Liver (tissue), 9 donors: Measurements from ENCODE around the gene FAM209B. TPM values are rescaled to one million over a fixed set of nuclear protein-coding genes. Genes with fewer than 3 reads are reported as not detected.

Experiments
- DNase-seq: peaks from one replicate; pipeline ENCODE4 v3.0.0-alpha.2; 2017; ENCODE audit warnings: low spot score
- H3K27ac ChIP-seq, 2 donors: one replicate each; pipeline ENCODE4 v1.7.0; 2013; ENCODE audit warnings: inconsistent platforms in 2 of 2, low read length in 2 of 2, control low read depth in 1 of 2, low read depth in 1 of 2, mild to moderate bottlenecking in 1 of 2
- H3K27me3 ChIP-seq, 4 donors: one replicate each; pipeline versions ENCODE4 v1.6.1 to v1.7.0; 2013; ENCODE audit warnings: low read length in 3 of 4, inconsistent platforms in 1 of 4, mild to moderate bottlenecking in 1 of 4, moderate library complexity in 1 of 4; ENCODE audit not compliant: control insufficient read depth in 4 of 4, insufficient read depth in 4 of 4
- H3K36me3 ChIP-seq, 4 donors: one replicate each; pipeline versions ENCODE4 v1.6.1 to v1.7.0; 2013; ENCODE audit warnings: low read length in 3 of 4, mild to moderate bottlenecking in 3 of 4, low read depth in 1 of 4, moderate library complexity in 1 of 4; ENCODE audit not compliant: control insufficient read depth in 4 of 4, insufficient read depth in 3 of 4
- H3K4me1 ChIP-seq, 4 donors: one replicate each; pipeline versions ENCODE4 v1.6.1 to v1.7.0; 2013; ENCODE audit warnings: low read length in 3 of 4, mild to moderate bottlenecking in 3 of 4, moderate library complexity in 1 of 4; ENCODE audit not compliant: control insufficient read depth in 4 of 4, insufficient read depth in 4 of 4
- H3K4me3 ChIP-seq, 3 donors: one replicate each; pipeline versions ENCODE4 v1.6.1 to v1.7.0; 2013; ENCODE audit warnings: low read length in 3 of 3, control low read depth in 1 of 3, low read depth in 1 of 3, mild to moderate bottlenecking in 1 of 3
- H3K9ac ChIP-seq, 2 donors: one replicate each; pipeline ENCODE4 v1.7.0; 2013; ENCODE audit warnings: low read length in 2 of 2, mild to moderate bottlenecking in 2 of 2, moderate library complexity in 2 of 2, control low read depth in 1 of 2, low read depth in 1 of 2
- H3K9me3 ChIP-seq, 4 donors: one replicate each; pipeline versions ENCODE4 v1.6.1 to v1.7.0; 2013; ENCODE audit warnings: low read length in 3 of 4; ENCODE audit not compliant: control insufficient read depth in 4 of 4
- EGR1 ChIP-seq, 2 donors: IDR thresholded peaks; 2 replicates each; pipeline ENCODE4 v1.6.1; 2016 to 2018; ENCODE audit warnings: antibody characterized with exemption in 2 of 2, low read depth in 2 of 2
- FOXA1 ChIP-seq: IDR thresholded peaks from 2 replicates; pipeline ENCODE4 v1.6.1; 2016; ENCODE audit warnings: antibody characterized with exemption
- FOXA2 ChIP-seq: IDR thresholded peaks from 2 replicates; pipeline ENCODE4 v1.6.1; 2016; ENCODE audit warnings: antibody characterized with exemption
- GABPA ChIP-seq, 2 donors: IDR thresholded peaks in 1 of 2; conservative IDR thresholded peaks in 1 of 2; 2 replicates each; pipeline ENCODE4 v1.6.1; 2016; ENCODE audit warnings: antibody characterized with exemption in 2 of 2, mild to moderate bottlenecking in 1 of 2, moderate library complexity in 1 of 2
- HNF4A ChIP-seq, 2 donors: conservative IDR thresholded peaks; 2 replicates each; pipeline ENCODE4 v1.6.1; 2016; ENCODE audit warnings: antibody characterized with exemption in 2 of 2, mild to moderate bottlenecking in 2 of 2
- HNF4G ChIP-seq: IDR thresholded peaks from 2 replicates; pipeline ENCODE4 v1.6.1; 2016; ENCODE audit warnings: antibody characterized with exemption
- JUND ChIP-seq, 2 donors: IDR thresholded peaks; 2 replicates each; pipeline ENCODE4 v1.6.1; 2016; ENCODE audit warnings: antibody characterized with exemption in 2 of 2
- NR2F2 ChIP-seq: IDR thresholded peaks from 2 replicates; pipeline ENCODE4 v1.6.1; 2016; ENCODE audit warnings: antibody characterized with exemption
- RAD21 ChIP-seq, 2 donors: IDR thresholded peaks; 2 replicates each; pipeline ENCODE4 v1.6.1; 2016; ENCODE audit warnings: antibody characterized with exemption in 2 of 2, mild to moderate bottlenecking in 2 of 2
- RXRA ChIP-seq, 2 donors: IDR thresholded peaks; 2 replicates each; pipeline ENCODE4 v1.6.1; 2017 to 2018; ENCODE audit warnings: antibody characterized with exemption in 2 of 2, mild to moderate bottlenecking in 1 of 2
- SP1 ChIP-seq: IDR thresholded peaks from 2 replicates; pipeline ENCODE4 v1.6.1; 2018; ENCODE audit warnings: antibody characterized with exemption, mild to moderate bottlenecking
- TAF1 ChIP-seq: conservative IDR thresholded peaks from 2 replicates; pipeline ENCODE4 v1.6.1; 2016; ENCODE audit warnings: antibody characterized with exemption, mild to moderate bottlenecking
- YY1 ChIP-seq: IDR thresholded peaks from 2 replicates; pipeline ENCODE4 v1.6.1; 2016; ENCODE audit warnings: antibody characterized with exemption, mild to moderate bottlenecking
- WGBS: extraction: QIAGEN DNeasy Blood & Tissue Kit; methylation state at CpG from one replicate; pipeline ENCODE4 v1.1.7; 2013; 5-methylcytosine and 5-hydroxymethylcytosine counted together
- polyA plus RNA-seq, 2 donors: library from polyadenylated mRNA; stranded (reverse) in 1 of 2; unstranded in 1 of 2; fragments of 200-250 nt in 1 of 2; fragments of >200 nt in 1 of 2; fragmentation: Nextera tagmentation in 1 of 2; extraction: Ambion mirVana in 1 of 2; gene quantifications; one replicate each; pipeline versions ENCODE4 v1.2.1 to v1.2.3, GENCODE V29; 2013 to 2015
- total RNA-seq, 2 donors: library from RNA; depleted of rRNA; stranded (reverse); fragments of >200 nt; gene quantifications; one replicate each; pipeline ENCODE4 v1.2.3, GENCODE V29; 2014
- TF ChIP-seq, protein P1 (sequence below): IDR thresholded peaks from 2 replicates; pipeline ENCODE4 v1.6.1; 2016; ENCODE audit warnings: antibody characterized with exemption
- TF ChIP-seq, protein P2 (sequence below): fragments of 150-350 bp; IDR thresholded peaks from 2 replicates; pipeline ENCODE4 v1.5.1; 2017; ENCODE audit warnings: improper control_type of control experiment, low read depth, low read length; ENCODE audit not compliant: missing input control
- TF ChIP-seq, protein P3 (sequence below): IDR thresholded peaks from 2 replicates; pipeline ENCODE4 v1.6.1; 2016; ENCODE audit warnings: antibody characterized with exemption, mild to moderate bottlenecking
- TF ChIP-seq, protein P4 (sequence below): IDR thresholded peaks from 2 replicates; pipeline ENCODE4 v1.6.1; 2016; ENCODE audit warnings: antibody characterized with exemption
- TF ChIP-seq, protein P5 (sequence below): IDR thresholded peaks from 2 replicates; pipeline ENCODE4 v1.6.1; 2016; ENCODE audit warnings: antibody characterized with exemption
- donor health status: healthy.
- donor health status: healthy.
- donor health status: healthy.
- donor health status: healthy.
- donor health status: healthy.

Gene FAM209B
- total and polyA plus RNA-seq, 4 donors, result 0.38 TPM; not detected in 3

DNA sequence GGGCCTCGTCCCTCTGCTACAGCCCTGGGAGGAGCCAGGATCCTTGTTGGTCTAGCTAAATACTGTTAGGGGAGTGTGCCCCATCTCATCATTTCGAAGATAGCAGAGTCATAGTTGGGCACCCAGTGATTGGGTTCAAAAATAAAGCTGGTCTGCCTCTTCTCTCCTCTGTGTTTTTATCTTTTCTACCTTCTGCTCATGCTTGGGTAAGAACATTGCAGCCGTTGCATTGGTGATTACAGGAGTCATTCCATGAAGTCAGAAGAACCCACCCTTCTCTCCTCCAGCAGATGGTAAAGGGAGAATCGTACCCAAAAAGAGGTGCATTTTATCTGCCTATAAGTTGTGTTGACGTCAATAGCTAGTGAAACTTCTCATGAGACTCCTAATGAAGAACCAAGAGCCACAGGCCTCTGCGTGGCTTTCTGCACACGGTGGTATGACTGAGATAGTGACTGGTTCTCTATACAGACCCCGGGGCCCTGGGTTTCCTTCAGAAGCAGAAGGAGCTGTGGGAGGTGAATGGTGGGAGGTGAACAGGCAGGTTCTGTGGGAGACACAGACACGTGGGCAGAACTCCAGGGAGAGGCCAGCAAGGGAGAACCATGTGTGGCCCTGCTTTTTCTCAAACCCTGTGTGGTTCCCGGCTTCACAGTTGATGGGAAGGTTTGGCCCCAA lies 14.2 kb upstream of the FAM209B start:
- Histone ChIP-seq H3K4me1 (no peaks in the 10 kb centered on the region), H3K9me3 (peaks cover 5 to 10% (median 8%) of the 10 kb centered on the region in 4 donors), H3K4me3 (no peak overlapping the region), H3K27ac (no peak overlapping the region), H3K27me3 (no peaks in the 10 kb centered on the region), H3K9ac (no peak overlapping the region), H3K36me3 (peaks cover 17 to 53% (median 41%) of the 10 kb centered on the region in 4 donors)
- WGBS, result 96% methylated on average over 10 of the region's 10 CpGs
- TF ChIP-seq, protein P1, sequence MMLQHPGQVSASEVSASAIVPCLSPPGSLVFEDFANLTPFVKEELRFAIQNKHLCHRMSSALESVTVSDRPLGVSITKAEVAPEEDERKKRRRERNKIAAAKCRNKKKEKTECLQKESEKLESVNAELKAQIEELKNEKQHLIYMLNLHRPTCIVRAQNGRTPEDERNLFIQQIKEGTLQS, result no peak
- no peak for TF ChIP-seq TAF1
- no peak for TF ChIP-seq GABPA (IDR thresholded peaks at IDR 0.05 in 1 of 2, conservative IDR thresholded peaks at IDR 0.05 in 1 of 2)
- TF ChIP-seq HNF4A (conservative IDR thresholded peaks at IDR 0.05), result no peak
- no peak for TF ChIP-seq JUND (IDR thresholded peaks at IDR 0.05)
- TF ChIP-seq, protein P2, sequence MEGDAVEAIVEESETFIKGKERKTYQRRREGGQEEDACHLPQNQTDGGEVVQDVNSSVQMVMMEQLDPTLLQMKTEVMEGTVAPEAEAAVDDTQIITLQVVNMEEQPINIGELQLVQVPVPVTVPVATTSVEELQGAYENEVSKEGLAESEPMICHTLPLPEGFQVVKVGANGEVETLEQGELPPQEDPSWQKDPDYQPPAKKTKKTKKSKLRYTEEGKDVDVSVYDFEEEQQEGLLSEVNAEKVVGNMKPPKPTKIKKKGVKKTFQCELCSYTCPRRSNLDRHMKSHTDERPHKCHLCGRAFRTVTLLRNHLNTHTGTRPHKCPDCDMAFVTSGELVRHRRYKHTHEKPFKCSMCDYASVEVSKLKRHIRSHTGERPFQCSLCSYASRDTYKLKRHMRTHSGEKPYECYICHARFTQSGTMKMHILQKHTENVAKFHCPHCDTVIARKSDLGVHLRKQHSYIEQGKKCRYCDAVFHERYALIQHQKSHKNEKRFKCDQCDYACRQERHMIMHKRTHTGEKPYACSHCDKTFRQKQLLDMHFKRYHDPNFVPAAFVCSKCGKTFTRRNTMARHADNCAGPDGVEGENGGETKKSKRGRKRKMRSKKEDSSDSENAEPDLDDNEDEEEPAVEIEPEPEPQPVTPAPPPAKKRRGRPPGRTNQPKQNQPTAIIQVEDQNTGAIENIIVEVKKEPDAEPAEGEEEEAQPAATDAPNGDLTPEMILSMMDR, result no peak
- no peak for TF ChIP-seq FOXA2
- no peak for TF ChIP-seq HNF4G
- no peak for DNase-seq

DNA sequence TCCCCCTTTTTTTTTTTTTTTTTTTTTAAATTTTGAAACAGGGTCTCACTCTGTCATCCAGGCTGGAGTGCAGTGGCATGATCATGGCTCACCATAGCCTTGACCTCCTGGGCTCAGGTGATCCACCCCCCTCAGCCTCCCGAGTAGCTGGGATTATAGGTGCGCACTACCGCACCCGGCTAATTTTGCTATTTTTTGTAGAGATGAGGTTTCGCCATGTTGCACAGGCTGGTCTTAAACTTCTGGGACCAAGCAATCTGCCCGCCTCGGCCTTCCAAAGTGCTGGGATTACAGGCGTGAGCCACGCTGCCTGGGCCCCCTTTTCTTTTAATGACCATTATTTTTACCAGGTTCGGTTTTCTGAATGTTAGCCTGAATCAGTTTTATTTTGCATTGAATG lies 13.5 kb upstream of the FAM209B start:
- no peak overlapping the region for H3K27ac ChIP-seq

More for the DNA sequence above, 13.5 kb upstream of the FAM209B start:
- TF ChIP-seq, protein P2, result no peak
- TF ChIP-seq EGR1 (IDR thresholded peaks at IDR 0.05; ENCODE audit: low read depth in 2 of 2) (no peak), RAD21 (IDR thresholded peaks at IDR 0.05) (no peak), YY1 (no peak), FOXA1 (no peak), GABPA (IDR thresholded peaks at IDR 0.05 in 1 of 2, conservative IDR thresholded peaks at IDR 0.05 in 1 of 2) (no peak), NR2F2 (no peak), TAF1 (no peak), SP1 (no peak), HNF4A (conservative IDR thresholded peaks at IDR 0.05) (no peak), RXRA (IDR thresholded peaks at IDR 0.05) (no peak), JUND (IDR thresholded peaks at IDR 0.05) (no peak), FOXA2 (no peak)
- TF ChIP-seq, protein P3, sequence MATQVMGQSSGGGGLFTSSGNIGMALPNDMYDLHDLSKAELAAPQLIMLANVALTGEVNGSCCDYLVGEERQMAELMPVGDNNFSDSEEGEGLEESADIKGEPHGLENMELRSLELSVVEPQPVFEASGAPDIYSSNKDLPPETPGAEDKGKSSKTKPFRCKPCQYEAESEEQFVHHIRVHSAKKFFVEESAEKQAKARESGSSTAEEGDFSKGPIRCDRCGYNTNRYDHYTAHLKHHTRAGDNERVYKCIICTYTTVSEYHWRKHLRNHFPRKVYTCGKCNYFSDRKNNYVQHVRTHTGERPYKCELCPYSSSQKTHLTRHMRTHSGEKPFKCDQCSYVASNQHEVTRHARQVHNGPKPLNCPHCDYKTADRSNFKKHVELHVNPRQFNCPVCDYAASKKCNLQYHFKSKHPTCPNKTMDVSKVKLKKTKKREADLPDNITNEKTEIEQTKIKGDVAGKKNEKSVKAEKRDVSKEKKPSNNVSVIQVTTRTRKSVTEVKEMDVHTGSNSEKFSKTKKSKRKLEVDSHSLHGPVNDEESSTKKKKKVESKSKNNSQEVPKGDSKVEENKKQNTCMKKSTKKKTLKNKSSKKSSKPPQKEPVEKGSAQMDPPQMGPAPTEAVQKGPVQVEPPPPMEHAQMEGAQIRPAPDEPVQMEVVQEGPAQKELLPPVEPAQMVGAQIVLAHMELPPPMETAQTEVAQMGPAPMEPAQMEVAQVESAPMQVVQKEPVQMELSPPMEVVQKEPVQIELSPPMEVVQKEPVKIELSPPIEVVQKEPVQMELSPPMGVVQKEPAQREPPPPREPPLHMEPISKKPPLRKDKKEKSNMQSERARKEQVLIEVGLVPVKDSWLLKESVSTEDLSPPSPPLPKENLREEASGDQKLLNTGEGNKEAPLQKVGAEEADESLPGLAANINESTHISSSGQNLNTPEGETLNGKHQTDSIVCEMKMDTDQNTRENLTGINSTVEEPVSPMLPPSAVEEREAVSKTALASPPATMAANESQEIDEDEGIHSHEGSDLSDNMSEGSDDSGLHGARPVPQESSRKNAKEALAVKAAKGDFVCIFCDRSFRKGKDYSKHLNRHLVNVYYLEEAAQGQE, result no peak
- TF ChIP-seq, protein P4, sequence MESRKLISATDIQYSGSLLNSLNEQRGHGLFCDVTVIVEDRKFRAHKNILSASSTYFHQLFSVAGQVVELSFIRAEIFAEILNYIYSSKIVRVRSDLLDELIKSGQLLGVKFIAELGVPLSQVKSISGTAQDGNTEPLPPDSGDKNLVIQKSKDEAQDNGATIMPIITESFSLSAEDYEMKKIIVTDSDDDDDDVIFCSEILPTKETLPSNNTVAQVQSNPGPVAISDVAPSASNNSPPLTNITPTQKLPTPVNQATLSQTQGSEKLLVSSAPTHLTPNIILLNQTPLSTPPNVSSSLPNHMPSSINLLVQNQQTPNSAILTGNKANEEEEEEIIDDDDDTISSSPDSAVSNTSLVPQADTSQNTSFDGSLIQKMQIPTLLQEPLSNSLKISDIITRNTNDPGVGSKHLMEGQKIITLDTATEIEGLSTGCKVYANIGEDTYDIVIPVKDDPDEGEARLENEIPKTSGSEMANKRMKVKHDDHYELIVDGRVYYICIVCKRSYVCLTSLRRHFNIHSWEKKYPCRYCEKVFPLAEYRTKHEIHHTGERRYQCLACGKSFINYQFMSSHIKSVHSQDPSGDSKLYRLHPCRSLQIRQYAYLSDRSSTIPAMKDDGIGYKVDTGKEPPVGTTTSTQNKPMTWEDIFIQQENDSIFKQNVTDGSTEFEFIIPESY, result no peak
- TF ChIP-seq, protein P1, result no peak
- TF ChIP-seq, protein P5, sequence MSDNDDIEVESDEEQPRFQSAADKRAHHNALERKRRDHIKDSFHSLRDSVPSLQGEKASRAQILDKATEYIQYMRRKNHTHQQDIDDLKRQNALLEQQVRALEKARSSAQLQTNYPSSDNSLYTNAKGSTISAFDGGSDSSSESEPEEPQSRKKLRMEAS, result no peak
- WGBS, result 98% methylated on average over 10 of the region's 10 CpGs
- Histone ChIP-seq H3K4me1 (no peaks in the 10 kb centered on the region), H3K9me3 (peaks cover 5 to 10% (median 8%) of the 10 kb centered on the region in 4 donors), H3K27me3 (no peaks in the 10 kb centered on the region), H3K36me3 (peaks cover 15 to 47% (median 37%) of the 10 kb centered on the region in 4 donors), H3K4me3 (no peak overlapping the region), H3K9ac (no peak overlapping the region)
- no peak for DNase-seq
